ENCODE data around the gene UNC119. TPM values are rescaled to one million over a fixed set of nuclear protein-coding genes. Genes with fewer than 3 reads are reported as not detected.

UNC119 gene
- total RNA-seq, 1 experiment from 2014 or later: 43.2 TPM

DNA sequence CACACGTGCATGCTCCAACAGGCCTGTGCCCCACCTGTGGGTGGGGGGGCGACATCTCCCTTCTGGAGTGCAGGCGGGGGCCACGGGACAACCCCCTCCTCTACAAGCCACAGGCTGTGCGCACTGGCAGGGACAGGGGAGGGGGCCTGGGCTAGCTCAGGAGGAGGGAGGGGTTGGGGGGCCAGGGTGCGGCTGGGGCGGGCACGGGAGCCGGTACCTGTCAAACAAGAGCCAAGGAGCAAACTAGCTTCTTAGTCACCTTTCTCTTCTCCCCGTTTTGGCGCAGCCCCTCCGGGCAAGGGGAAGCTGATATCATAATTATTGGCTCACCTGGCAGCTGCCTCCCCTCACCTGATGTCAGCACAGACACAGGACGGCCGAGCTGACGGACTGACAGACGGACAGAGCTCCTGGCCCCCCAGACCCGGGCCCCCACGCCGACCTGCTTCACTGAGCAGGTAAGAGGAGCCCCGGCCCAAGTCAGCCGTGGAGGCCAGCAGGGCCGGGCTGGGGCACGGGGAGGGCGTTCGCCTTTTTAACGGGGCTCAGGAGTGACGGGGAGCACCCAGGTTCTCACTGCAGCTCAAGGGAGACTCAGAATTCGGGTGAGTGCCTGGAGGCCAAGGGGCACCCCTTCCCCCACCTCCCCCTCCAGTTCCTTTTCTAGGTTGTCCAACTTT is 46.3 kb downstream of the UNC119 start, which contains the start of gene FOXN1:
Gene FOXN1 (plus strand): TSS at position 363 of the 680 bp plus-strand sequence. CDS start 17,622 bp downstream, outside the sequence.
- BruUV-seq (replicated peaks): no TSS peak
- H4K20me1 ChIP-seq (ENCODE audit: insufficient read depth): no peaks in the 10 kb centered on the region
- CTCF ChIA-PET: no interaction called here
- no peak within 1 kb of the TSS for H2AFZ ChIP-seq (ENCODE audit: low read depth, low read length, poor library complexity, severe bottlenecking)
- no peaks in the 10 kb centered on the region; the same call in 1 of the 2 replicates for H3K27me3 ChIP-seq (ENCODE audit: insufficient read depth, low read length)
- no peaks in the 10 kb centered on the region for H3K9me3 ChIP-seq (ENCODE audit: control insufficient read depth in 1 of 2, insufficient read depth in 1 of 2, low read depth in 1 of 2, low read length in 2 of 2)
- H3K9ac ChIP-seq (ENCODE audit: low read length): no peak within 1 kb of the TSS
- no peaks in the 10 kb centered on the region for H3K9me2 ChIP-seq (ENCODE audit: insufficient read depth)
- no peaks in the 10 kb centered on the region for H3K4me1 ChIP-seq (ENCODE audit: control insufficient read depth in 1 of 2, insufficient read depth in 2 of 2, low read length in 2 of 2)
- TF ChIP-seq ZFX (IDR thresholded peaks at IDR 0.05) (no peak), EZH2 (IDR thresholded peaks at IDR 0.05) (no peak), SRF (IDR thresholded peaks at IDR 0.05; ENCODE audit: low read depth) (no peak), YY1 (IDR thresholded peaks at IDR 0.05; ENCODE audit: extremely low read depth, insufficient replicate concordance, low read depth, low read length) (no peak), TCF7L2 (IDR thresholded peaks at IDR 0.05; ENCODE audit: borderline replicate concordance, extremely low read depth, insufficient read depth, insufficient read length) (no peak), POLR2A (IDR thresholded peaks at IDR 0.05; ENCODE audit: borderline replicate concordance, extremely low read depth, insufficient read depth, insufficient read length) (no peak)
- TF ChIP-seq, protein P1, sequence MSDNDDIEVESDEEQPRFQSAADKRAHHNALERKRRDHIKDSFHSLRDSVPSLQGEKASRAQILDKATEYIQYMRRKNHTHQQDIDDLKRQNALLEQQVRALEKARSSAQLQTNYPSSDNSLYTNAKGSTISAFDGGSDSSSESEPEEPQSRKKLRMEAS (IDR thresholded peaks at IDR 0.05): no peak
- TF ChIP-seq, protein P2, sequence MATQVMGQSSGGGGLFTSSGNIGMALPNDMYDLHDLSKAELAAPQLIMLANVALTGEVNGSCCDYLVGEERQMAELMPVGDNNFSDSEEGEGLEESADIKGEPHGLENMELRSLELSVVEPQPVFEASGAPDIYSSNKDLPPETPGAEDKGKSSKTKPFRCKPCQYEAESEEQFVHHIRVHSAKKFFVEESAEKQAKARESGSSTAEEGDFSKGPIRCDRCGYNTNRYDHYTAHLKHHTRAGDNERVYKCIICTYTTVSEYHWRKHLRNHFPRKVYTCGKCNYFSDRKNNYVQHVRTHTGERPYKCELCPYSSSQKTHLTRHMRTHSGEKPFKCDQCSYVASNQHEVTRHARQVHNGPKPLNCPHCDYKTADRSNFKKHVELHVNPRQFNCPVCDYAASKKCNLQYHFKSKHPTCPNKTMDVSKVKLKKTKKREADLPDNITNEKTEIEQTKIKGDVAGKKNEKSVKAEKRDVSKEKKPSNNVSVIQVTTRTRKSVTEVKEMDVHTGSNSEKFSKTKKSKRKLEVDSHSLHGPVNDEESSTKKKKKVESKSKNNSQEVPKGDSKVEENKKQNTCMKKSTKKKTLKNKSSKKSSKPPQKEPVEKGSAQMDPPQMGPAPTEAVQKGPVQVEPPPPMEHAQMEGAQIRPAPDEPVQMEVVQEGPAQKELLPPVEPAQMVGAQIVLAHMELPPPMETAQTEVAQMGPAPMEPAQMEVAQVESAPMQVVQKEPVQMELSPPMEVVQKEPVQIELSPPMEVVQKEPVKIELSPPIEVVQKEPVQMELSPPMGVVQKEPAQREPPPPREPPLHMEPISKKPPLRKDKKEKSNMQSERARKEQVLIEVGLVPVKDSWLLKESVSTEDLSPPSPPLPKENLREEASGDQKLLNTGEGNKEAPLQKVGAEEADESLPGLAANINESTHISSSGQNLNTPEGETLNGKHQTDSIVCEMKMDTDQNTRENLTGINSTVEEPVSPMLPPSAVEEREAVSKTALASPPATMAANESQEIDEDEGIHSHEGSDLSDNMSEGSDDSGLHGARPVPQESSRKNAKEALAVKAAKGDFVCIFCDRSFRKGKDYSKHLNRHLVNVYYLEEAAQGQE (IDR thresholded peaks at IDR 0.05; ENCODE audit: low read depth): no peak
- TF ChIP-seq, protein P3, sequence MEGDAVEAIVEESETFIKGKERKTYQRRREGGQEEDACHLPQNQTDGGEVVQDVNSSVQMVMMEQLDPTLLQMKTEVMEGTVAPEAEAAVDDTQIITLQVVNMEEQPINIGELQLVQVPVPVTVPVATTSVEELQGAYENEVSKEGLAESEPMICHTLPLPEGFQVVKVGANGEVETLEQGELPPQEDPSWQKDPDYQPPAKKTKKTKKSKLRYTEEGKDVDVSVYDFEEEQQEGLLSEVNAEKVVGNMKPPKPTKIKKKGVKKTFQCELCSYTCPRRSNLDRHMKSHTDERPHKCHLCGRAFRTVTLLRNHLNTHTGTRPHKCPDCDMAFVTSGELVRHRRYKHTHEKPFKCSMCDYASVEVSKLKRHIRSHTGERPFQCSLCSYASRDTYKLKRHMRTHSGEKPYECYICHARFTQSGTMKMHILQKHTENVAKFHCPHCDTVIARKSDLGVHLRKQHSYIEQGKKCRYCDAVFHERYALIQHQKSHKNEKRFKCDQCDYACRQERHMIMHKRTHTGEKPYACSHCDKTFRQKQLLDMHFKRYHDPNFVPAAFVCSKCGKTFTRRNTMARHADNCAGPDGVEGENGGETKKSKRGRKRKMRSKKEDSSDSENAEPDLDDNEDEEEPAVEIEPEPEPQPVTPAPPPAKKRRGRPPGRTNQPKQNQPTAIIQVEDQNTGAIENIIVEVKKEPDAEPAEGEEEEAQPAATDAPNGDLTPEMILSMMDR (IDR thresholded peaks at IDR 0.05 in 2 of 3, conservative IDR thresholded peaks at IDR 0.05 in 1 of 3; ENCODE audit: borderline replicate concordance in 1 of 3, insufficient read depth in 1 of 3, low read depth in 2 of 3, low read length in 2 of 3): no peak
- H3K4me2 ChIP-seq (ENCODE audit: low read length): no peak within 1 kb of the TSS
- H3K27ac ChIP-seq (ENCODE audit: low read depth, low read length): no peak within 1 kb of the TSS
- no peaks in the 10 kb centered on the region for H3K79me2 ChIP-seq (ENCODE audit: insufficient read depth, low read length)
- RAD21 ChIA-PET (ENCODE audit: low non-redundant PET in 1 of 2, low total read pairs in 2 of 2, uncharacterized antibody in 2 of 2, unreplicated experiment in 2 of 2): no interaction called here
- H3K4me3 ChIP-seq (replicated peaks in 1 of 2; ENCODE audit: low read depth in 1 of 2, low read length in 2 of 2): no peak within 1 kb of the TSS
- no peaks in the 10 kb centered on the region for H3K36me3 ChIP-seq (ENCODE audit: control insufficient read depth in 1 of 2, insufficient read depth in 2 of 2, low read length in 2 of 2)
- ATAC-seq (no peak), DNase-seq (ENCODE audit: low read depth, low spot score) (no peak)
- intact Hi-C loops (cut with micrococcal nuclease): no loop called here
- POLR2A ChIA-PET: no interaction called here

Data from HCT116 (cell line).